MM.1S (cell line): ENCODE results near the gene CYSTM1.

Source experiments
- DNase-seq: peaks from one replicate; pipeline ENCODE4 v3.0.0-alpha.2; 2015
- H2AFZ ChIP-seq: fragments of 300-600 bp; sonication (generic); 2 replicates; pipeline ENCODE4 v1.6.0; 2016; ENCODE audit warnings: antibody characterized with exemption, low read length
- H3F3A ChIP-seq: fragments of 300-600 bp; sonication (generic); 2 replicates; pipeline ENCODE4 v1.6.1; 2016; ENCODE audit warnings: mild to moderate bottlenecking, antibody characterized with exemption, low read length, moderate library complexity, mixed read lengths; ENCODE audit not compliant: insufficient read depth
- H3K27ac ChIP-seq: fragments of 300-600 bp; sonication (generic); 2 replicates; pipeline ENCODE4 v1.5.1; 2016; ENCODE audit warnings: mild to moderate bottlenecking, low read length
- H3K27me3 ChIP-seq: fragments of 300-600 bp; sonication (generic); replicated peaks from 2 replicates; pipeline ENCODE4 v1.6.0; 2016; ENCODE audit warnings: low read length; ENCODE audit not compliant: insufficient read depth
- H3K36me3 ChIP-seq: fragments of 300-600 bp; sonication (generic); replicated peaks from 2 replicates; pipeline ENCODE4 v1.6.1; 2016; ENCODE audit warnings: mild to moderate bottlenecking, low read length, mixed read lengths; ENCODE audit not compliant: insufficient read depth
- H3K4me1 ChIP-seq: fragments of 300-600 bp; sonication (generic); 2 replicates; pipeline ENCODE4 v1.6.1; 2016; ENCODE audit warnings: low read length, mixed read lengths
- H3K4me2 ChIP-seq: fragments of 300-600 bp; sonication (generic); 2 replicates; pipeline ENCODE4 v1.6.0; 2016; ENCODE audit warnings: low read depth, low read length
- H3K4me3 ChIP-seq: fragments of 300-600 bp; sonication (generic); 2 replicates; pipeline ENCODE4 v1.5.1; 2016; ENCODE audit warnings: low read length, mixed read lengths
- H3K79me2 ChIP-seq: fragments of 300-600 bp; sonication (generic); 2 replicates; pipeline ENCODE4 v1.6.1; 2016; ENCODE audit warnings: mixed run types, low read length, mixed read lengths
- H3K9ac ChIP-seq: fragments of 300-600 bp; sonication (generic); 2 replicates; pipeline ENCODE4 v1.6.1; 2016; ENCODE audit warnings: low read length, mixed read lengths
- H3K9me2 ChIP-seq: fragments of 300-600 bp; sonication (generic); replicated peaks from 2 replicates; pipeline ENCODE4 v1.6.1; 2016; ENCODE audit warnings: mild to moderate bottlenecking, low read length, mixed read lengths; ENCODE audit not compliant: insufficient read depth
- H3K9me3 ChIP-seq: fragments of 300-600 bp; sonication (generic); replicated peaks from 2 replicates; pipeline ENCODE4 v1.6.1; 2016; ENCODE audit warnings: mild to moderate bottlenecking, low read length, mixed read lengths; ENCODE audit not compliant: insufficient read depth
- H4K20me1 ChIP-seq: fragments of 300-600 bp; sonication (generic); 2 replicates; pipeline ENCODE4 v1.6.1; 2016; ENCODE audit warnings: mild to moderate bottlenecking, low read length, moderate library complexity, mixed read lengths; ENCODE audit not compliant: insufficient read depth
- CTCF ChIP-seq: fragments of 300-600 bp; sonication (generic); IDR thresholded peaks from 2 replicates; pipeline ENCODE4 v1.5.1; 2016; ENCODE audit warnings: antibody characterized with exemption, low read length, mixed read lengths
- EZH2 ChIP-seq: fragments of 300-600 bp; sonication (generic); optimal IDR thresholded peaks from 2 replicates; pipeline ENCODE3; 2017; ENCODE audit warnings: low read depth, mild to moderate bottlenecking, antibody characterized with exemption, low read length, mixed read lengths
- EZH2phosphoT487 ChIP-seq: fragments of 300-600 bp; sonication (generic); IDR thresholded peaks from 2 replicates; pipeline ENCODE4 v1.6.1; 2018; ENCODE audit warnings: antibody characterized with exemption, low read length

CYSTM1 gene

DNA sequence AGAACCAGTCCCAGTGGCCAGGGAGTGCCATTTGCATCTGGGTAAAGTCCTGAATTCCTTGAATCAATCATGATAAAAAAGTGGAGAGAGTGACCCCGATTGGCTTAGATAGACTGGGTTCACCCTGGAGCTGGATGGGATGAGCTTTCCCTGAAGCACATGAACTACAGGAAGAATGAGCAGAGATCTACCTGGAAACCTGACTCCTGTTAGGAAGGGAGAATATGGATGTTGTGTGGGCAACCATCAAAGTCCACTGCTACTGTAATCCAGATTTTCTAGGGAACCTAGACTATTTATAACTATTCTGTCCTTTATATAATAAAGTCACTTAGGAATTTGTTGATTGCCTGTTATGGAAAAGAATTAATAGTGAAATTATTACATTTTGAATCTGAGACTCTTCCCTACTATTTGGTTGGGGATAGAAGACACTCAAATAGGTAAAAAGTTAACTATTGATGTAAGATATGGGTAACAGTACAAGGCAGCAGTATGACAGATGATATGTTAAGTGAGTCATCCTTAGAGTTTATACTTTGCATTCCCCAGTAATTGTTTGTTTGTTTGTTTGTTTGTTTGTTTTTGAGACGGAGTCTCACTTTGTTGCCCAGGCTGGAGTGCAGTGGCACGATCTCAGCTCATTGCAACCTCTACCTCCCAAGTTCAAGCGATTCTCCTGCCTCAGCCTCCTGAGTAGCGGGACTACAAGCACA lies 17.9 kb downstream of the CYSTM1 start:
- Histone ChIP-seq H3K27me3 (no peaks in the 10 kb centered on the region), H3K9me2 (no peaks in the 10 kb centered on the region), H3K27ac (no peak overlapping the region), H3K9ac (no peak overlapping the region), H3K4me3 (no peak overlapping the region), H3F3A (no peaks in the 10 kb centered on the region), H3K4me1 (no peaks in the 10 kb centered on the region), H3K79me2 (no peaks in the 10 kb centered on the region), H2AFZ (no peak overlapping the region), H3K9me3 (no peaks in the 10 kb centered on the region), H3K36me3 (no peaks in the 10 kb centered on the region), H3K4me2 (no peak overlapping the region), H4K20me1 (no peaks in the 10 kb centered on the region)
- no peak for DNase-seq
- no peak for TF ChIP-seq CTCF
- TF ChIP-seq EZH2phosphoT487: no peak
- no peak for TF ChIP-seq EZH2

DNA sequence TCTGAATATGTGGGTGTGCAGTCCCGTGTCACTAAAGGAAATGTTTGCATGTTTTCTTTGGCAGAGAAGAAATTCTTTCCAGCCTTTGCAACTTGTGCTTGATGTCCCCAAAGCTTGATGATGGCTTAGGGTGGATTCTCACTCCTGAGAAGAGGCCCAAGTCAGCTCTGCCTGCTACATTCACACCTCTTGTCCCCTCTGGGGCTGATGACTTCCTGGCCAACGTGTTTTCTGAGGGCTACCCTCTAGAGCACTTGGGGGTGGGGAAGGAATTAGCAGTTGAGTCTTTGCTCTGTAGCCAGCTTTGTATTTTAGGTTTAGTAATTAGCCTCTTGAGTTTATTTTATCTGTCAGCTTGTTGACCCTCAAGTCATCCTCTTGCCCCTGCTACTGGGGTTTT lies 19.7 kb downstream of the CYSTM1 start:
- no peak overlapping the region for H2AFZ ChIP-seq
- H3K27me3 ChIP-seq: no peaks in the 10 kb centered on the region
- H3K9ac ChIP-seq: no peak overlapping the region
- H3K4me3 ChIP-seq: no peak overlapping the region
- no peak overlapping the region for H3K27ac ChIP-seq
- no peaks in the 10 kb centered on the region for H3K79me2 ChIP-seq
- H3K4me2 ChIP-seq: no peak overlapping the region
- TF ChIP-seq EZH2phosphoT487 (no peak), EZH2 (no peak), CTCF (no peak)
- H3F3A ChIP-seq: no peaks in the 10 kb centered on the region
- H3K36me3 ChIP-seq: no peaks in the 10 kb centered on the region
- H4K20me1 ChIP-seq: no peaks in the 10 kb centered on the region
- H3K4me1 ChIP-seq: no peaks in the 10 kb centered on the region
- DNase-seq: no peak
- no peaks in the 10 kb centered on the region for H3K9me2 ChIP-seq
- H3K9me3 ChIP-seq: no peaks in the 10 kb centered on the region

- no peaks in the 10 kb centered on the region for H3K9me2 ChIP-seq
- no peak overlapping the region for H3K9ac ChIP-seq
- no peak for DNase-seq
- no peak overlapping the region for H3K4me2 ChIP-seq
- H3K4me3 ChIP-seq: no peak overlapping the region
- no peak overlapping the region for H3K27ac ChIP-seq
- H2AFZ ChIP-seq: no peak overlapping the region
- TF ChIP-seq EZH2phosphoT487 (no peak), EZH2 (no peak), CTCF (no peak)
- no peaks in the 10 kb centered on the region for H3K4me1 ChIP-seq
- no peaks in the 10 kb centered on the region for H4K20me1 ChIP-seq
- no peaks in the 10 kb centered on the region for H3K27me3 ChIP-seq
- no peaks in the 10 kb centered on the region for H3K9me3 ChIP-seq
- H3F3A ChIP-seq: no peaks in the 10 kb centered on the region
- H3K79me2 ChIP-seq: no peaks in the 10 kb centered on the region
- H3K36me3 ChIP-seq: no peaks in the 10 kb centered on the region
Measured at GRCh38 chr5:140196115-140196814, 21.3 kb downstream of the CYSTM1 start.
